HepG2 (cell line): ENCODE results near the gene PRR36. TPM values are rescaled to one million over a fixed set of nuclear protein-coding genes. Genes with fewer than 3 reads are reported as not detected.

ENCODE experiments used
- AHDC1 ChIP-seq: sonication (generic); formaldehyde crosslinking; IDR thresholded peaks from 2 replicates; pipeline ENCODE4 v1.5.1; 2020; ENCODE audit warnings: mild to moderate bottlenecking, missing genetic modification reagents, borderline replicate concordance
- CCDC6 ChIP-seq: sonication (generic); formaldehyde crosslinking; IDR thresholded peaks from 2 replicates; pipeline ENCODE4 v1.8.1; 2022; ENCODE audit warnings: mild to moderate bottlenecking, missing genetic modification reagents, moderate library complexity
- HMG20B ChIP-seq: conservative IDR thresholded peaks from 2 replicates; pipeline ENCODE4 v1.6.1; 2016; ENCODE audit warnings: missing genetic modification reagents, missing compliant biosample characterization
- PREB ChIP-seq: sonication (generic); formaldehyde crosslinking; IDR thresholded peaks from 2 replicates; pipeline ENCODE4 v1.4.0; 2020; ENCODE audit warnings: missing genetic modification reagents
- THAP8 ChIP-seq: sonication (generic); formaldehyde crosslinking; IDR thresholded peaks from 2 replicates; pipeline ENCODE4 v1.5.1; 2020; ENCODE audit warnings: missing genetic modification reagents, mild to moderate bottlenecking, borderline replicate concordance
- ZBTB46 ChIP-seq: sonication (generic); formaldehyde crosslinking; IDR thresholded peaks from 2 replicates; pipeline ENCODE4 v1.4.0; 2020; ENCODE audit warnings: mild to moderate bottlenecking, missing genetic modification reagents, borderline replicate concordance
- ZHX2 ChIP-seq, 2 experiments: sonication (generic) in 1 of 2; formaldehyde crosslinking in 1 of 2; IDR thresholded peaks; 2 replicates each; pipeline versions ENCODE4 v1.6.1 to v1.9.0; 2014 to 2022; ENCODE audit warnings: antibody characterized with exemption in 1 of 2, borderline replicate concordance in 1 of 2, inconsistent platforms in 1 of 2, low read depth in 1 of 2, missing genetic modification reagents in 1 of 2
- ZNF256 ChIP-seq: sonication (generic); formaldehyde crosslinking; conservative IDR thresholded peaks from 2 replicates; pipeline ENCODE4 v1.4.0; 2020; ENCODE audit warnings: missing genetic modification reagents
- ZNF562 ChIP-seq: sonication (generic); formaldehyde crosslinking; IDR thresholded peaks from 2 replicates; pipeline ENCODE4 v1.8.0; 2022; ENCODE audit warnings: missing genetic modification reagents, borderline replicate concordance
- polyA plus RNA-seq, 8 experiments: library from polyadenylated mRNA; depleted of rRNA in 3 of 8; stranded (reverse) in 7 of 8; unstranded in 1 of 8; fragments of >200 nt; fragmentation: Illumina TruSeq in 4 of 8; extraction: Trizol in 4 of 8; gene quantifications; 2 replicates each; pipeline versions ENCODE4 v1.2.1 to v1.2.3, GENCODE V29; 2011 to 2016; ENCODE audit warnings: low read depth in 4 of 8, missing spikeins in 1 of 8, mixed read lengths in 1 of 8; ENCODE audit not compliant: insufficient read depth in 1 of 8
- total RNA-seq, 5 experiments: library from RNA; depleted of rRNA; stranded (reverse); fragments of >200 nt; fragmentation: Illumina TruSeq; extraction: Trizol; gene quantifications; 2 replicates each; pipeline ENCODE4 v1.2.3, GENCODE V29; 2016; ENCODE audit warnings: low read depth in 1 of 5

PRR36 gene
- total and polyA plus RNA-seq, 2 of the 13 experiments (the other 11 are each of a cell fraction or from before 2014, with no cell fraction given), result 0.07 to 0.17 TPM

- no peak for TF ChIP-seq ZBTB46 (CRISPR knock-in tag)
- TF ChIP-seq THAP8 (CRISPR knock-in tag), result 0 out of 2 replicates have a peak, but pooled peaks have one; percentile 26
- TF ChIP-seq CCDC6 (CRISPR knock-in tag), result no peak
- no peak for TF ChIP-seq ZNF256 (CRISPR knock-in tag)
- no peak for TF ChIP-seq PREB (CRISPR knock-in tag)
- no peak for TF ChIP-seq ZNF562 (CRISPR knock-in tag)
- TF ChIP-seq HMG20B, result no peak
- no peak for TF ChIP-seq ZHX2 (IDR thresholded peaks at IDR 0.05; ENCODE audit: low read depth)
- TF ChIP-seq ZHX2 (CRISPR knock-in tag; IDR thresholded peaks at IDR 0.05; ENCODE audit: borderline replicate concordance), result no peak
- TF ChIP-seq AHDC1 (CRISPR knock-in tag), result no peak
These were observed 44.6 kb upstream of the PRR36 start (continued) for GRCh38 chr19:7918615-7919421.
